GM21423 (cell line): ENCODE measurements around the gene MUC5AC.

ENCODE experiments used
- ATAC-seq: cut with Tn5 transposase; IDR thresholded peaks from one replicate; pipeline ENCODE4 v1.9.1; 2021; ENCODE audit warnings: mild to moderate bottlenecking, moderate library complexity; ENCODE audit not compliant: unreplicated experiment

The MUC5AC gene

DNA sequence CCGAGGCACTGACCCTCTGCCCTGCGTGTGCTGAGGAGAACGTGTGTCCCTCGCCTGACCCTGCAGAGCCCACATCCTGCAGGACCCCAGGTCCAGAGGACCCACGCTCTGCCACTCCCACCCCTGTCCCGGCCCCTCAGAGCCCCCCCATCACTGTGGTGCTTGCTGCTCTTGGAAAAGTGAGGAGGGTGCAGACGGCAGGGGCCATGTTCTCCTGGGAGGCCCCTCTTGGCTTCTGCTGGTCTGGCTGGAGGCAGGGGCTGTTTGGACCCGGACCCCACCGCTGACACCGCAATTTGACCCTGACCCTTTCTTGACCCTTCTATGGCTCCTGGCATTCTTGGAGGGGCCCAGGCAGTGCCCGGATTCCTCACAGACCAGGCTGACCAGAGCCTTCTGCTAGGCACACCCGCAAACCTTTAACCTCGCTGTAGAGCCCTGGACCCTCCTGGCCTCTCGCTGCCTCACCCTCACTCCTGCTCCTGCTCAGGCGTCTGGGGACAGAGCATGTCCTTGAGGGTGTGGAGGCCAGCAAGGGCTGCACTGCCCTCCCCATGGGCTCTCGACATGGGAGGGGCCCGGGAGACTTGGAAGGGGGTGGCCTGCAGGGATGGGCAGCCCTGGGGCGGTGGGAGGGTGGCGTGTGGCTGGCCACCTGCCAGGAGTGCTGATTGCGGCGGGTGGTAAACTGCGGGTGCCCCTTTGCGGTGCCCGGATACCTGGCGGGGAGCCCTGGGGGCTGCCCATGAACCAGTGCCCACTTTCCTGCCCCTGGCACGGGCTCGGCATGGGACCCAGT, 37.0 kb upstream of the MUC5AC start:
- no peak for ATAC-seq

DNA sequence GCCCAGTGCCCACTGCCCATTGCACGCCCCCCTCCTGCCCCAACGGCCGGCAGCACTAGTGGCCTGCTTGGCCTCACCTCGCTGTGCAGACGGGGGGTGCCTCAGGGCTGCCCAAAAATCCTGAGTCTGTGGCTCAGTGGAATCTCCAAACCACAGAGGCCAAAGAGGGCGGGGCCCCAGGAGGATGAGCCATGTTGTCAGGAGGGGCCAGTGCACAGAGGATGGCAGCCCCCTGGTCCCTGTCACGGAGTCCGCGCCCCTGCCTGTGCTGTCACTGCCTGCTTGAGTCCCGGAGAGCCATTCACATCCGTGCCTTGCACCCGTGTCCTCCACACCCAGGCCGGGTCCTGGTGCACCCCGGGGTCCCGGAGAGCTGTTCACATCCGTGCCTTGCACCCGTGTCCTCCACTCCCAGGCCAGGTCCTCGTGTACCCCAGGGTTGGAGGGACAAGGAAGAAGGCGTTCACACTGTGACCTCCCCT, 36.4 kb upstream of the MUC5AC start:
- no peak for ATAC-seq

DNA sequence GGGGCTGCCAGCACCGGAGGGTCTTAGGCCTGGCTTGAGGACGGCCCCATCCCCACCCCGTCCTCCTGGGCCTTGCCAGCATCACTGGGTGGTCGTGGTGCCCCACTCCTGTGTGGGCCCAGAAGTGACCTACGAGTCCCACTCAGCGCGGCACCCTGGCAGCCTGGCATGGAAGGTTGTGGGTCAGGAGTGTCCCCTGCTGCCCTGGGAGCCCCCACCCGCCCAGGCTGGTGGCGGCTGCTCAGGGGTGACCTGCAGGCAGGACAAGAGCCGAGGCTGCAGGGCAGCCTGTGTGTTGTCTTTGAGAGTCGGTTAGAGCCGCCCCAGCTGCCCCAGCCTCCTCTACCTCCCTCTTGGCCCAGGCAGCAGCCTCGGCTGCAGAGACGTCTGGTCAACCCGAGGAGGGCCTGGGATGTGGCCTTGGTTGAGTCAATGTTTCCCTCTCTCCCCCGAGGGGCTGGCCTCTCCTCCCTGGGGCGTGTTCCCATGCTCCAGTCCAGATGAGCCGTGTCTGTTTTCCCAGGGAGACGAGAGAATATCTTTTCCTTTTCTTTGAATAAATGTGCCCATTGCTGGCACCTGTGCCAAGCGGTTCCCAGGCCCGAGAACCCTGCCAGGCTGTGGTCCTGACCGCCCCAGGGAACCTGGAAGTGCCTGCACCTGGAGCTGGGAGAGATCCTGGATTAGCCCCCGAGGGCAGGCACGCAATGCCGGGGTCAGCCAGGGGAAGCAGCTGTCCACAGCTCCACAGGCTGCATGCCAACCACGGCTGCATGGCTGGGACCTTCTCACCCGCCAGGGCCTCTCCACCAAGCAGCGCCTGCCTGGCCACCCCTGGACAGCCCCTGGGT, 35.7 kb upstream of the MUC5AC start:
- ATAC-seq = no peak

DNA sequence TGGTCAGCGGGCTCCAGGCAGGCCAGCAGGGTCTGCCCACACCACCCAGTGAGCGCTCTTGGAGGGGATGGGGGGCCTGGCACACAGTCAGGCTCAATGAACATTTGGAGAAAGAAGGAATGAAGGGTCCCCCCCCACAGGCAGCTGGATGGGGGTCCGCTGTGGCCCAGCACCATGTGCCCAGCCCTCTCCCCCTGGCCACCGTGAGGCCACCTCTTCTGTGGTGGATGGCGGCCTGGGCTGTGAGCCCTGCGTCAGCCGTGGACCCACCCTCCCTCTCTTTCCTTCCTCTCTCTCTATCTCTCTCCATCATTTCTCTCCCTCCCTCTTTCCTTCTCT, 35.1 kb upstream of the MUC5AC start:
- no peak for ATAC-seq

DNA sequence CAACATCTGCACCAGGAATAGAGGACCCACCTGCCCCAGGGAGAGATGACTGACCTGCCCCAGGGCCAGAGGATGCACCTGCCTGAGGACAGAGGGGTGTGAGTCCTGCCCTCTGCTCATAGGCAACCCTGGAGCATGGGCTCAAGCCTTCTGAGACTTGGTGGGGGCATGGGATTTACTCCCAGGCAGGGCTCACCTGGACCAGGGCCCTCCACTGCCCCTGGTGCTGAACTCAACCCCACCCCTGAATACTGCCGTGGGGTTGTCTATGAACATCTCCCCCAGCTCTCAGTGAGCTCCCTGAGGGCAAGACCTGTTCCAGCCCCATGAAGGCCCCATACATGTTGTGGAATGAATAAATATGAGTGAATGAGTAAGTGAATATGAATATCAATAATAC, 33.8 kb upstream of the MUC5AC start:
- no peak for ATAC-seq

DNA sequence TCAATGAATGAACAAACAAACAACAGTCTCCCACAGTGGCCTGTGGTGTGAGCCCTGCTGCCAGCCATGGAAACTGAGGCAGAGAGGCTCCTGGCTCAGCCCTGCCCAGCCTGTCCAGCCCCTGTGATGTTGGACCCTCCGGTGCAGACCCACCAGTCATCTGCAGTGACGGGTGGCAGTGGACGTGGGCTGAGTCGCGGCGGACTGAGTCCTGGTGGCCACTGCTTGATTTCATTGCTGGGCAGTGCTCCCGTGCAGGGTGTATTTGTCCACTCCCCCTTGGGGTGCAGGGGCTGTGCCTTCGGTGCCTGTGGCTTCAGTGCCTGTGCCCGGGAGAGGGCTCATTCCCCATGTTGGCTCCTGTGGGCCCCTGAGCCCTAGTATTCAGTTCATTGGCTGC, 31.9 kb upstream of the MUC5AC start:
- ATAC-seq = no peak

DNA sequence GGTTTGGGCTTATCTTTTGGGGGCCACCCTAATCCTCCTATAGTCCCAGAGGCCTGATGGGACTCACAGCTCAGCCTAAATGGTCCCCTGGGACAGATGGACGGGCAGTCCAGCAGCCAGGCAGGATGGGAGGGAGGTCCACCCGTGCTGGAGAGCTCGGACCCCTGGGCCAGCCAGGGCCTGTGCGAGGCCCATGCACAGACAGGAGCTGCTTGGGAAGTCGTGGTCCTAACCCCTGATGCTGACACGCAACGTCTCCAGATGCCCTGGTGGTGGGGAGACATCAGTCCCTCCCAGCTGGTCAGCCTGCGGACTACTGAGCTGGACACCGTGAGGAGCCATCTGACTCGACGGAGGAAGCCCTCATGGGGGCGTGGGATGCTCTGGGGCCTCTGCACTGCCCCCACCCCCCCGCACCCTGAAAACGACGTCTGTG, 31.2 kb upstream of the MUC5AC start:
- no peak for ATAC-seq

DNA sequence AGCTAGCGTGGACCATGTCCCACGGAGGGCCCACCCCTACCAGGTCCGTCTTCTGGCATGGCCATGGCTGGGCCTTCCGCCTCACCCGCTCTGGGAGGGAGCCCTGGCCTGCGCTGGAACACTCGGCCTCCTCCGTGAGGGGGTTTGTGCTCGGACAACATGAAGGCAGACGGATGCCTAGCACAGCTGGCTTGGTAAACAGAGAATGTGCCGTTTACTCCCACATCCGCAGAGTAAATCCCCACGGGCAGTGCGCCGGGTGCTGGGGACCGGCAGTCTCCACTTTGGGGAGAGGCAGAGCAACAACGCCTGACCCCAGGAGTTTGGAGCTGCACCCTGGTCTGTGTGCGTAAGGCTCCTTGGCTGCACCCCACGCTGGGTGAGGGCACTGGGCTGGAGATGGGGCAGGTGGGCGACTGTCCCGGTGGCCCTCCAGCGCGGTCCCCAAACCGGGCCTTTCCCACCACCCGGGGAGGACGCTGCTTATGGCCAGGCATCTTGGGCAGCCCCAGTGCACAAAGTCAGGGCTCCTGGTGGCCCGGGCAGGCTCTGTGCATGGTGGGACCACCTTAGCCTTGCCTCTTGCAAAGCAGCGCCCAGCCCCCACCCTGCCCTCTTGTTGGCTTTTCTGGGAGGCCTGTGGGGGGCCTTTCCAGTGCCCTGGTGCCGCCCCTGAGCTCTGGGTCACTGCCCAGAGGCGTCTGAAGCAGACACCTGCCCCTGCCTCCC, 30.7 kb upstream of the MUC5AC start:
- ATAC-seq = no peak

DNA sequence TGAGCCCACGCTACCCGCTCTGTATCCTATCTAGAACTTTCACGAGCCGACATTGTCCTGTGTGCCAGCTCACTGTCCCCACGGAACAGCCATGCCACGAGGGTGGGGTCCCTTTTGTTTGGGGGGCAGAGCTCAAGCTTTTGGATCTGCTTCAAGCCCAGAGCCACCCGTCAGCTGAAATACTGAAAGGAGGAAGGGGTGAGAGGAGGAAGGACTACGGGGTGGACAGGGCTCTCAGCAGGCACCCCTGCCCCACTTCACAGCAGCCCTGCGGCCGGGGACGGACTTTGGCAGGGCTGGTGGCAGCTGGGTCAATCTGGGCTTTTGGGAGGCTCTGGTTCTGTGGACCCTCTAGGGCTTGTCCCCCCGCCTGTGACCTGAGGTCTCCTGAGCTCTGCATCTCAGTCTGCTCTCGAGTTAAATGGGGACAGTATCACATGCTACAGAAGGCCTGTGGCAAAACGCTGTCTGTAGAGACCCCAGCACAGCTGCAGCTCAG, 30.0 kb upstream of the MUC5AC start:
- no peak for ATAC-seq

DNA sequence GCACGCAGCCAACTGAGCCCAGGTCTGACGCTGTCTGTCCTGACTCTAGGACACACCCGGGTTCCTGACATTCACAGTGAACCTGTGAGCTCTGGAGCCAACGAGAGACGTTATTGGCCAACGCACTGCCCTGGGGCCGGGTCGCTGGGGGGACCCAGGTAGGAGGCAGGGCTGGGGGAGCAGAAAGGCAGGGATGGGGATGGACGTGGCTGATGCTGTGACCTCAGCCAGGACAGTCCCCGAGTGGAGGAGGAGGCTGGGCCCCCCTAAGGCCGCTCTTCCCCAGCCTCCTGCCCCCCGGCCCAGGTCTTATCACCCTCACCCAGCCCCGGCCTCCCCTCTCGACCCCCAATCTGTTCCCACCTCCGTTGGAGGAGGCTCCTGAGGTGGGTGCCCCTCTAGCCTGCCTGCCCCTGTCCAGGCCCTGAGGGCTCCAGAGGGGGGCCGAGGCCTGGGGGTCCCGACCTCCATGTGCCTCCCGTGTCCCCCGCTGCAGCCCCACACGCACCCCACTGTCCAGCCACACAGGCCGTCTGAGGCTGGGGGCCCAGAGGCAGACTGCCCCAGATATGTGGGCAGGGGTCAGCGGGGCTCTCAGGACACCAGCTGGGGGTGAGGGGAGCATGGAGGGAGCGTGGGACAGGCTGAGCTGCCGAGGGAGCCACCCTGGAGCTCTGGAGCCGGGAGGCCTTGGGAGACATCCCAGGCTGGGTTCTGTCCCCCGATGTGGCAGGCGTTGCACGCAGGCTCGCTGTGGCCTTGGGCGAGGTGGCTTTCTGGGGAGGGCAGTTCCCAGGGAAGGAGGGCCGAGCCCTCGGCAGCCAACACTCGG, 29.2 kb upstream of the MUC5AC start:
- ATAC-seq = no peak

DNA sequence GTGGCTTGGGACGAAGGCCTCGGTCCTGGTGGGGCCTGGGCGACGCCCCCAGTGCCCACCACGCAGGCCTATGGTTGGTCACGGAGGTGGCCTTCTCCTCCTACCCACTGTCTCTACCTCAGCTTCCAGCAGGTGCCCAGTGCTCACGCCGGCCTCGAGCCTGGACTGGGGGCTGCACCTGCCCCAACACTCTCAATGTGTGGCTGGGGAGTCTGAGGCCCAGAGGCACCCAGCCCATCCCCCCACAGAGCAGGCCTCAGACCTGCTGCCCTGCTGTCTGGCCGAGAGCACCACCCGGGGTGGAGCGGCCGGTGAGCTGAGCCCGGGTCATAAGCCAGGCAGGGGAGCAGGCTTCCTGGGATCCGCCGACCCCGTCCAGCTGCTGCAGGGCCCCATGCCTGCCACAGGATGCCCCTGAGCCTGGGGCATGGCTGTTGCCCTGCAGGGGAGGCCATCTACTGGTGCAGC, 28.6 kb upstream of the MUC5AC start:
- no peak for ATAC-seq

DNA sequence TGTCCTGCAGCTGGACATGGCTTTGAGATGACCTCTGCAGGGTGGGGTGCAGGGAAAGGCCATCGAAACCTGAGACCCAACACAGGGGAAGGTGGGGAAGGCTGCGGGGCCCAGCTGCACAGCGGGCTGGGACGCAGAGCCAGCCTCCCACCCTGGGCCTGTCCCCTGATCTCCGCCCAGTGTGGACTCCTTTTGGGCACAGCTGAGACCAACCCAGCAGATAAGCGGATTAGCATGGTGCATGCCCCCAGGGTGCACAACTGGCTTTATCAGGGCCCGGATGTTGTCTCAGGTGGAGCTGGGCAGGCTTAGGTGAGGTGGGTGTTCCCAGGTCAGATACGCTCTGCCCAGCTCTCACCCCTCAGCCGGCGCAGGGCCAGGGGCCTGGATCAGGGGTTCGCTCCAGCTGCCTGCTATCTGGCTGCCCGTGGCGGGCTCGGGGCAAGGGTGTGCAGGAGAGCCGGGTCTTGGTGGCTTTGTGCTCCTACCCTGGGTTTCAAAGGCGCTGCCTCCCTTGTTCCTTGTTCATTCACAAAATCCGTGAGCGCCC, 28.1 kb upstream of the MUC5AC start:
- ATAC-seq = no peak

DNA sequence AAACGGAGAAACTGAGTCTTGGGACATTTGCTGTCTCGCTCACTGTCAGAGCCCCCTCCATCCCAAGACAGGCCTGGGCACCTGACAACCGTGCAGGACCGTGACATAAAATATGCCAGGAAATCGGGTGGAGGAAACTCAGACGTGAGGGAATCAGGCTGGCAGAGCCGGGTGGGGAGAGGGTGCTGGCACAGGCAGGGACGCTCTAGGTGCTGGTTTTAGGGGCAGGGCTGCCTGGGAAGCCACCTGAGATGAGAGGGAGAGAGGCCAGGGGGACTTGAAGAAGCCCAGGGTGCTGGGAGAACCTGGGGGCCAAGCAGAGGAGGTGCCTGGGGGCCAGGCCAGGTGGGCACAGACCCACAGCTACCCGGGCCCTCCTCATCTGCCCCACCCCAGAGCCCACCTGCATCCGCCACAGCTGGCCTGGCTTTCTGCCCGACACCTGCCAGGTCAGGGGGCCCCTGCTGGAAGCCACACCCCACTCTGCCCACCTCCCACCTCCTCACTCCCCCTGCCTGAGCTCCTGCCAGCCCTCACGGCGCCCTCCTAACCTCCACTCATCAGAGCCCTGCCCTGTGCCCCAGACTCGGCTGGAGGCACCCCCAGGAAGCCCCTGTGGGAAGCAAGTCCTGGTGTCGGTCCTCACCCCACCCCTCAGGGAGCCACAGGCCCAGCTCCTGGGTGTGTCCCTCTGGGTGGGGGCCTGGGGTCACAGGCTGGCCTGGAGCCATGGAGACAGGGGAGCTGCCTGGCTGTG, 27.3 kb upstream of the MUC5AC start:
- no peak for ATAC-seq

DNA sequence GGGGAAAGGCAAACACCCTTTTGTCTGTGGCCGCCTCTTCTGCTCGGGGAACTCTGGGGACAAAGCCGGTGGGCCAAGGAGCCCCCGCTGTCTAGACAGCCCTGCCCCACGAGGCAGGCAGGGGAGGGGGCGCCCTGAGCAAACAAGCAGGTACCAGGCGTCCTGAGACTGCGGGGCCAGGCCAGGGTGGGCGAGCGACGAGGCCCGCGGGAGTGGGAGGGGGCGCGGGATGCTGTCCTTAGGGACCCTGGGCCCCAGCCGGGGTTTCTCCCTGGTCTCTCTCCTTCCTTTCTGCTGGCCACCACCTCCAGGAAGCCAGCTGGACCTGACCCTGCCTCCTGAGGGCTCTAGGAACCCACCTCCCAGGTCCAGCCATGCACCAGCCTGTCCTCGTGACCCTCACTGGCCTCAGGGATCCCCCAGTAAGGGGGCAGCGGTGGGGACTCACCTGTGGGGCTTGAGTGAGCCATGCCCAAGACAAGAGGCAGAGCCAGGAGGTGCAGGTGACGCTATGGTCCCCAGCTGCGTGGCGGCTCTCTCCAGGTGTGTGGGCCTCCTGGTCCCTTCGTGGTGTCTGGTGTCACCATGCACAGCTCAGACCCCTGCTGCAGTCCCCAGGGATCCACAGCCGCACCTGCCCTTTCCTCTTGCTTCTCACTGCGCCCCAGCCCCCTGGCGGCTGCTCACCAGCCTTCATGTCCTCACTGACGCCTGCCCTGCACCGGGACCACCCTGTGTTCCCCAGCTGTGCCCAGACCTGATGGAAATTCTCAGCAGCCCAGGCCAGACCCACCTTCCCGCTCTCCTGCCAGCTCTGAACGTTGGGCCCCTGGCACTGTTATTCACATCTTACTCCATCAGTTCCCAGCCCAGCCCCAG, 26.5 kb upstream of the MUC5AC start:
- no peak for ATAC-seq

DNA sequence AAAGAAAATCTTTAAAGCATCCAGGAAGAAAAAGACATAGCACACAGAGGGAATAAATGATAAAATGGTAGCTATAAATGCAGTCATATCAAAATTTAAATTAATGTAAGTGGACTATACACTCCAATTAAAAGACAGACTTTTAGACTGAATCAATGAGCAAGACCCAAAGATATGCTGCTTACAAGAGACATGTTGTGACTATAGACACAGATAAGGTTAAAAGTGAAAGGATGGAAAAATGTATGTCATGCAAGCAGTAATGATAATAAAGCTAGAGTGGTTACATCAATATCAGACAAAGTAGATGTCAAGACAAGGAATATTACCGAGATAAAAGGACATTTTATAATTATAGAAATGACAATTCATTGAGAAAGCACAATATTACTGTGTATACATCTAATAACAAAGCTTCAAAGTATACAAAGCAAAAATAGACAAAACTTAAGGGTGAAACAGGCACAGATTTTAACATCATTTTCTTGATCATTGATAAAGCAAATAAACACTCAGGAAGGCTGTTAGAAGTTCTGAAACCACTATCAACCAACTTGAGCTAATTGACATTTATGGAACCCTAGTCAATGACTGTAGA, 22.8 kb upstream of the MUC5AC start:
- ATAC-seq = no peak

DNA sequence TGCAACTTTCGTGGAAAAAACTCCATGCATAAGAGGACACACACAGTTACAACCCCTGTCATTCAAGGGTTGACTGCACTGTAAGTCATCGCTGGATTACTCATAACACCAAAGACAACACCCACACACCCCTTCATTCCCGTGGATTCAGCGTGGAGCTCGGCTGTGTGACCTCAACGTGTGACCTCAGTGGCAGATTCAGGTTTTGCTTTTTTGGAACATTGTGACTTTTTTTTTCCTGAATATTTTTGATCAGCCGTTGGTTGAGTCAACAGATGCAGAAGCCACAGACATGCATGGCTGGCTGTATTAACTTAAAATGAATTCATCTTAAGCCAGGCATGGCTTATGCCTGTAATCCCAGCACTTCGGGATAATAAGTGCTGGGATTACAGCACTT, 19.7 kb upstream of the MUC5AC start:
- no peak for ATAC-seq

DNA sequence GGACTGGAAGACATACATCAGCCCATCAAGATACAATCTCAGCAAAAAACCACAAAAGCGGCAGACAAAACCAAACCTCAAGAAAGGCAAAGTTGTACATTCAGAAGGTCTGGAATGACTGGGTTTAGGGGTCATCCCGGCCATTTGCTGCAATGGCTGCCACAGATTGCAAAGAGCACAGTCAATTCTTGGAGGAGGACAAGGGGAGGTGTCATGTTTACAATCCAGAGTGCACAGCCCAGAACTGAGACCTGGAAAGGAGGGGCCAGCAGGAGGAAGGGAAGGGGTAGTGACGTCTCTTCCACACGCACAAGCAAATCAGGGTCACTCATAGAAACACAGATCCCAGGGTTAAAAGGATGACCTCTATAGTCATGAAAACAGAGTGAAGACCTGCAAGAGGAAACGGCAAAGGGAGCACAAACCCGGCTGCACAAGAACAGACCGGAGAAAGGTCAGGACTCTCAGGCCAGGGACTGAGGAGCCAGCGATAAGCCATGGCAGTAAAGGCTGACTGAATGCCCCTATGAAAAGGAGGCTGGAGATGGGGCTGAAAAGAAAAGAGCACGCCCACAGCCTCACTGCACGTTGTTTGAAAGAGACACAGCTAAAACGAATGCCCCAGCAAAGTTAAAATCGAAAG, 18.2 kb upstream of the MUC5AC start:
- ATAC-seq = no peak
